ENCODE data around the gene SPATA32. TPM values are rescaled to one million over a fixed set of nuclear protein-coding genes. Genes with fewer than 3 reads are reported as not detected.

SPATA32 gene
- total and polyA plus RNA-seq, 2 experiments from 2014 or later: not detected

DNA sequence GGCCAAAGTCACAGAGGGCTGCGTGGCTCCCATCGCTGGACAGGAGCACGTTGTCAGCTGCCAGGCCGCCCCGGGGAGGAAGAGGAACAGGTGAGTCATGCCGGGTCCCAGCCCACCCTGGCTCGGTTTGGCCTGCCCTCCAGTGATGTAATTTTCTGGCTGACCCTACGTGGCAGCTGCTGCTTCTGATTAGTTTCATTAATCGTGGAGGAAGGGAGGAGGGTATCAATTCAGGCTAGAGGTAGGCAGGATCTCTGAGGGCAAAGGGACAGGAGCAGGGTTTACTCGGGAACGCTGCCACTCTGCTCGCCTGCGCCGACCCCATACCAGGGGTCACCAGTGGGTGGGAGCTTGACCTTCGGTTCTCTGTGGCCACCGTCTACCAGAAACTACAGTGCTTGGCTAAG is 11.7 kb upstream of the SPATA32 start:
- H3K36me3 Mint-ChIP-seq (ENCODE audit: low read depth): peaks cover 22% of the 10 kb centered on the region
- Histone ChIP-seq H3K79me2 (replicated peaks; ENCODE audit: insufficient read depth) (no peaks in the 10 kb centered on the region), H4K20me1 (replicated peaks; ENCODE audit: insufficient read depth) (no peaks in the 10 kb centered on the region; the same call in 1 of the 2 replicates), H3K27ac (ENCODE audit: low read depth) (no peak overlapping the region), H3K27me3 (ENCODE audit: insufficient read depth) (no peaks in the 10 kb centered on the region), H3K4me2 (no peak overlapping the region), H3K4me1 (ENCODE audit: insufficient read depth) (no peaks in the 10 kb centered on the region), H3K9me2 (ENCODE audit: insufficient read depth) (no peaks in the 10 kb centered on the region), H3K4me3 (no peak overlapping the region), H2AFZ (no peak overlapping the region), H3K36me3 (ENCODE audit: insufficient read depth) (no peaks in the 10 kb centered on the region), H3F3A (replicated peaks; ENCODE audit: low read depth) (peaks cover 7% of the 10 kb centered on the region; the same call in 1 of the 2 replicates)
- no peak for ATAC-seq
- H3K4me1 Mint-ChIP-seq: peaks cover 17% of the 10 kb centered on the region
- H3K4me3 Mint-ChIP-seq: no peak overlapping the region
- no peak for DNase-seq (ENCODE audit: low spot score)
- H3K27ac Mint-ChIP-seq: no peak overlapping the region
- no peaks in the 10 kb centered on the region for H3K27me3 Mint-ChIP-seq (ENCODE audit: insufficient read depth, low read depth, poor library complexity)
- no peak for TF ChIP-seq POLR2AphosphoS5 (IDR thresholded peaks at IDR 0.05; ENCODE audit: low read depth)
- TF ChIP-seq CREB1 (CRISPR knock-in tag; IDR thresholded peaks at IDR 0.05; ENCODE audit: low read depth): no peak
- no peak for TF ChIP-seq NANOG (IDR thresholded peaks at IDR 0.05; ENCODE audit: borderline replicate concordance)
- TF ChIP-seq JUNB (IDR thresholded peaks at IDR 0.05; ENCODE audit: unreplicated experiment): no peak
- TF ChIP-seq STAT1 (IDR thresholded peaks at IDR 0.05; ENCODE audit: unreplicated experiment): no peak
- TF ChIP-seq, protein P1, sequence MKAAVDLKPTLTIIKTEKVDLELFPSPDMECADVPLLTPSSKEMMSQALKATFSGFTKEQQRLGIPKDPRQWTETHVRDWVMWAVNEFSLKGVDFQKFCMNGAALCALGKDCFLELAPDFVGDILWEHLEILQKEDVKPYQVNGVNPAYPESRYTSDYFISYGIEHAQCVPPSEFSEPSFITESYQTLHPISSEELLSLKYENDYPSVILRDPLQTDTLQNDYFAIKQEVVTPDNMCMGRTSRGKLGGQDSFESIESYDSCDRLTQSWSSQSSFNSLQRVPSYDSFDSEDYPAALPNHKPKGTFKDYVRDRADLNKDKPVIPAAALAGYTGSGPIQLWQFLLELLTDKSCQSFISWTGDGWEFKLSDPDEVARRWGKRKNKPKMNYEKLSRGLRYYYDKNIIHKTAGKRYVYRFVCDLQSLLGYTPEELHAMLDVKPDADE (IDR thresholded peaks at IDR 0.05): no peak
- TF ChIP-seq, protein P2, sequence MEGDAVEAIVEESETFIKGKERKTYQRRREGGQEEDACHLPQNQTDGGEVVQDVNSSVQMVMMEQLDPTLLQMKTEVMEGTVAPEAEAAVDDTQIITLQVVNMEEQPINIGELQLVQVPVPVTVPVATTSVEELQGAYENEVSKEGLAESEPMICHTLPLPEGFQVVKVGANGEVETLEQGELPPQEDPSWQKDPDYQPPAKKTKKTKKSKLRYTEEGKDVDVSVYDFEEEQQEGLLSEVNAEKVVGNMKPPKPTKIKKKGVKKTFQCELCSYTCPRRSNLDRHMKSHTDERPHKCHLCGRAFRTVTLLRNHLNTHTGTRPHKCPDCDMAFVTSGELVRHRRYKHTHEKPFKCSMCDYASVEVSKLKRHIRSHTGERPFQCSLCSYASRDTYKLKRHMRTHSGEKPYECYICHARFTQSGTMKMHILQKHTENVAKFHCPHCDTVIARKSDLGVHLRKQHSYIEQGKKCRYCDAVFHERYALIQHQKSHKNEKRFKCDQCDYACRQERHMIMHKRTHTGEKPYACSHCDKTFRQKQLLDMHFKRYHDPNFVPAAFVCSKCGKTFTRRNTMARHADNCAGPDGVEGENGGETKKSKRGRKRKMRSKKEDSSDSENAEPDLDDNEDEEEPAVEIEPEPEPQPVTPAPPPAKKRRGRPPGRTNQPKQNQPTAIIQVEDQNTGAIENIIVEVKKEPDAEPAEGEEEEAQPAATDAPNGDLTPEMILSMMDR (conservative IDR thresholded peaks at IDR 0.05; ENCODE audit: low read depth in 2 of 2): no peak
- TF ChIP-seq, protein P3, sequence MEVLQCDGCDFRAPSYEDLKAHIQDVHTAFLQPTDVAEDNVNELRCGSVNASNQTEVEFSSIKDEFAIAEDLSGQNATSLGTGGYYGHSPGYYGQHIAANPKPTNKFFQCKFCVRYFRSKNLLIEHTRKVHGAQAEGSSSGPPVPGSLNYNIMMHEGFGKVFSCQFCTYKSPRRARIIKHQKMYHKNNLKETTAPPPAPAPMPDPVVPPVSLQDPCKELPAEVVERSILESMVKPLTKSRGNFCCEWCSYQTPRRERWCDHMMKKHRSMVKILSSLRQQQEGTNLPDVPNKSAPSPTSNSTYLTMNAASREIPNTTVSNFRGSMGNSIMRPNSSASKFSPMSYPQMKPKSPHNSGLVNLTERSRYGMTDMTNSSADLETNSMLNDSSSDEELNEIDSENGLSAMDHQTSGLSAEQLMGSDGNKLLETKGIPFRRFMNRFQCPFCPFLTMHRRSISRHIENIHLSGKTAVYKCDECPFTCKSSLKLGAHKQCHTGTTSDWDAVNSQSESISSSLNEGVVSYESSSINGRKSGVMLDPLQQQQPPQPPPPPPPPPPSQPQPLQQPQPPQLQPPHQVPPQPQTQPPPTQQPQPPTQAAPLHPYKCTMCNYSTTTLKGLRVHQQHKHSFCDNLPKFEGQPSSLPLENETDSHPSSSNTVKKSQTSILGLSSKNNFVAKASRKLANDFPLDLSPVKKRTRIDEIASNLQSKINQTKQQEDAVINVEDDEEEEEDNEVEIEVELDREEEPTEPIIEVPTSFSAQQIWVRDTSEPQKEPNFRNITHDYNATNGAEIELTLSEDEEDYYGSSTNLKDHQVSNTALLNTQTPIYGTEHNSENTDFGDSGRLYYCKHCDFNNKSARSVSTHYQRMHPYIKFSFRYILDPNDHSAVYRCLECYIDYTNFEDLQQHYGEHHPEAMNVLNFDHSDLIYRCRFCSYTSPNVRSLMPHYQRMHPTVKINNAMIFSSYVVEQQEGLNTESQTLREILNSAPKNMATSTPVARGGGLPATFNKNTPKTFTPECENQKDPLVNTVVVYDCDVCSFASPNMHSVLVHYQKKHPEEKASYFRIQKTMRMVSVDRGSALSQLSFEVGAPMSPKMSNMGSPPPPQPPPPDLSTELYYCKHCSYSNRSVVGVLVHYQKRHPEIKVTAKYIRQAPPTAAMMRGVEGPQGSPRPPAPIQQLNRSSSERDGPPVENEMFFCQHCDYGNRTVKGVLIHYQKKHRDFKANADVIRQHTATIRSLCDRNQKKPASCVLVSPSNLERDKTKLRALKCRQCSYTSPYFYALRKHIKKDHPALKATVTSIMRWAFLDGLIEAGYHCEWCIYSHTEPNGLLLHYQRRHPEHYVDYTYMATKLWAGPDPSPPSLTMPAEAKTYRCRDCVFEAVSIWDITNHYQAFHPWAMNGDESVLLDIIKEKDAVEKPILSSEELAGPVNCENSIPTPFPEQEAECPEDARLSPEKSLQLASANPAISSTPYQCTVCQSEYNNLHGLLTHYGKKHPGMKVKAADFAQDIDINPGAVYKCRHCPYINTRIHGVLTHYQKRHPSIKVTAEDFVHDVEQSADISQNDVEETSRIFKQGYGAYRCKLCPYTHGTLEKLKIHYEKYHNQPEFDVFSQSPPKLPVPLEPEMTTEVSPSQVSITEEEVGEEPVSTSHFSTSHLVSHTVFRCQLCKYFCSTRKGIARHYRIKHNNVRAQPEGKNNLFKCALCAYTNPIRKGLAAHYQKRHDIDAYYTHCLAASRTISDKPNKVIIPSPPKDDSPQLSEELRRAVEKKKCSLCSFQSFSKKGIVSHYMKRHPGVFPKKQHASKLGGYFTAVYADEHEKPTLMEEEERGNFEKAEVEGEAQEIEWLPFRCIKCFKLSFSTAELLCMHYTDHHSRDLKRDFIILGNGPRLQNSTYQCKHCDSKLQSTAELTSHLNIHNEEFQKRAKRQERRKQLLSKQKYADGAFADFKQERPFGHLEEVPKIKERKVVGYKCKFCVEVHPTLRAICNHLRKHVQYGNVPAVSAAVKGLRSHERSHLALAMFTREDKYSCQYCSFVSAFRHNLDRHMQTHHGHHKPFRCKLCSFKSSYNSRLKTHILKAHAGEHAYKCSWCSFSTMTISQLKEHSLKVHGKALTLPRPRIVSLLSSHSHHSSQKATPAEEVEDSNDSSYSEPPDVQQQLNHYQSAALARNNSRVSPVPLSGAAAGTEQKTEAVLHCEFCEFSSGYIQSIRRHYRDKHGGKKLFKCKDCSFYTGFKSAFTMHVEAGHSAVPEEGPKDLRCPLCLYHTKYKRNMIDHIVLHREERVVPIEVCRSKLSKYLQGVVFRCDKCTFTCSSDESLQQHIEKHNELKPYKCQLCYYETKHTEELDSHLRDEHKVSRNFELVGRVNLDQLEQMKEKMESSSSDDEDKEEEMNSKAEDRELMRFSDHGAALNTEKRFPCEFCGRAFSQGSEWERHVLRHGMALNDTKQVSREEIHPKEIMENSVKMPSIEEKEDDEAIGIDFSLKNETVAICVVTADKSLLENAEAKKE (CRISPR knock-in tag; IDR thresholded peaks at IDR 0.05): no peak
- TF ChIP-seq, protein P4, sequence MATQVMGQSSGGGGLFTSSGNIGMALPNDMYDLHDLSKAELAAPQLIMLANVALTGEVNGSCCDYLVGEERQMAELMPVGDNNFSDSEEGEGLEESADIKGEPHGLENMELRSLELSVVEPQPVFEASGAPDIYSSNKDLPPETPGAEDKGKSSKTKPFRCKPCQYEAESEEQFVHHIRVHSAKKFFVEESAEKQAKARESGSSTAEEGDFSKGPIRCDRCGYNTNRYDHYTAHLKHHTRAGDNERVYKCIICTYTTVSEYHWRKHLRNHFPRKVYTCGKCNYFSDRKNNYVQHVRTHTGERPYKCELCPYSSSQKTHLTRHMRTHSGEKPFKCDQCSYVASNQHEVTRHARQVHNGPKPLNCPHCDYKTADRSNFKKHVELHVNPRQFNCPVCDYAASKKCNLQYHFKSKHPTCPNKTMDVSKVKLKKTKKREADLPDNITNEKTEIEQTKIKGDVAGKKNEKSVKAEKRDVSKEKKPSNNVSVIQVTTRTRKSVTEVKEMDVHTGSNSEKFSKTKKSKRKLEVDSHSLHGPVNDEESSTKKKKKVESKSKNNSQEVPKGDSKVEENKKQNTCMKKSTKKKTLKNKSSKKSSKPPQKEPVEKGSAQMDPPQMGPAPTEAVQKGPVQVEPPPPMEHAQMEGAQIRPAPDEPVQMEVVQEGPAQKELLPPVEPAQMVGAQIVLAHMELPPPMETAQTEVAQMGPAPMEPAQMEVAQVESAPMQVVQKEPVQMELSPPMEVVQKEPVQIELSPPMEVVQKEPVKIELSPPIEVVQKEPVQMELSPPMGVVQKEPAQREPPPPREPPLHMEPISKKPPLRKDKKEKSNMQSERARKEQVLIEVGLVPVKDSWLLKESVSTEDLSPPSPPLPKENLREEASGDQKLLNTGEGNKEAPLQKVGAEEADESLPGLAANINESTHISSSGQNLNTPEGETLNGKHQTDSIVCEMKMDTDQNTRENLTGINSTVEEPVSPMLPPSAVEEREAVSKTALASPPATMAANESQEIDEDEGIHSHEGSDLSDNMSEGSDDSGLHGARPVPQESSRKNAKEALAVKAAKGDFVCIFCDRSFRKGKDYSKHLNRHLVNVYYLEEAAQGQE (IDR thresholded peaks at IDR 0.05; ENCODE audit: unreplicated experiment): no peak
- no peak for TF ChIP-seq ZNF331 (CRISPR knock-in tag; IDR thresholded peaks at IDR 0.05; ENCODE audit: low read depth)
- no peak for TF ChIP-seq EZH2phosphoT487 (IDR thresholded peaks at IDR 0.05; ENCODE audit: unreplicated experiment)
- TF ChIP-seq ZNF114 (CRISPR knock-in tag; IDR thresholded peaks at IDR 0.05): no peak
- TF ChIP-seq EZH2 (IDR thresholded peaks at IDR 0.05; ENCODE audit: low read depth, unreplicated experiment): no peak
- no peaks in the 10 kb centered on the region for H3K9me3 Mint-ChIP-seq
